Muscle layer of colon (tissue), 2 donors: ENCODE measurements around the gene ADCY9.

Experiments
- H3K27ac ChIP-seq: one replicate; pipeline ENCODE4 v1.7.0; 2013; ENCODE audit warnings: low read depth, mild to moderate bottlenecking, low read length, moderate library complexity
- H3K27me3 ChIP-seq, 2 donors: one replicate each; pipeline ENCODE4 v1.7.0; 2013; ENCODE audit warnings: low read length in 2 of 2, mild to moderate bottlenecking in 2 of 2; ENCODE audit not compliant: insufficient read depth in 2 of 2, control insufficient read depth in 1 of 2
- H3K36me3 ChIP-seq: one replicate; pipeline ENCODE4 v1.7.0; 2013; ENCODE audit warnings: mild to moderate bottlenecking, low read length; ENCODE audit not compliant: insufficient read depth
- H3K4me1 ChIP-seq: one replicate; pipeline ENCODE4 v1.7.0; 2013; ENCODE audit warnings: mild to moderate bottlenecking, low read length; ENCODE audit not compliant: insufficient read depth
- H3K4me3 ChIP-seq, 2 donors: one replicate each; pipeline ENCODE4 v1.7.0; 2013; ENCODE audit warnings: low read length in 2 of 2, low read depth in 1 of 2, mild to moderate bottlenecking in 1 of 2, moderate library complexity in 1 of 2
- H3K9ac ChIP-seq: one replicate; pipeline ENCODE4 v1.7.0; 2013; ENCODE audit warnings: low read length
- H3K9me3 ChIP-seq: one replicate; pipeline ENCODE4 v1.7.0; 2013; ENCODE audit warnings: mild to moderate bottlenecking, low read length
- donor health status: abdominal sarcoma.
- donor health status: Adenocarcinoma of cecum.

The ADCY9 gene

GRCh38 chr16:4105848-4106247 is 10.4 kb downstream of the ADCY9 start:
- Histone ChIP-seq H3K27ac (no peak overlapping the region), H3K9ac (no peak overlapping the region), H3K36me3 (no peaks in the 10 kb centered on the region), H3K27me3 (no peaks in the 10 kb centered on the region), H3K4me3 (no peak overlapping the region), H3K9me3 (no peaks in the 10 kb centered on the region), H3K4me1 (no peaks in the 10 kb centered on the region)

- H3K4me1 ChIP-seq, result no peaks in the 10 kb centered on the region
- H3K9me3 ChIP-seq, result no peaks in the 10 kb centered on the region
- no peaks in the 10 kb centered on the region for H3K27me3 ChIP-seq
- no peak overlapping the region for H3K9ac ChIP-seq
- no peaks in the 10 kb centered on the region for H3K36me3 ChIP-seq
- no peak overlapping the region for H3K27ac ChIP-seq
- no peak overlapping the region for H3K4me3 ChIP-seq
These were observed 12.5 kb downstream of the ADCY9 start for GRCh38 chr16:4103745-4104144.

GRCh38 chr16:4101421-4102219 is 14.6 kb downstream of the ADCY9 start:
- no peaks in the 10 kb centered on the region for H3K9me3 ChIP-seq
- H3K27me3 ChIP-seq, result no peaks in the 10 kb centered on the region
- H3K36me3 ChIP-seq, result no peaks in the 10 kb centered on the region
- no peaks in the 10 kb centered on the region for H3K4me1 ChIP-seq
- no peak overlapping the region for H3K27ac ChIP-seq
- H3K9ac ChIP-seq, result no peak overlapping the region
- no peak overlapping the region for H3K4me3 ChIP-seq

GRCh38 chr16:4098501-4098900 is 17.7 kb downstream of the ADCY9 start:
- no peaks in the 10 kb centered on the region for H3K36me3 ChIP-seq
- no peak overlapping the region for H3K27ac ChIP-seq
- H3K9me3 ChIP-seq, result no peaks in the 10 kb centered on the region
- peaks cover 13% of the 10 kb centered on the region for H3K4me1 ChIP-seq
- H3K4me3 ChIP-seq, result no peak overlapping the region
- H3K27me3 ChIP-seq, result no peaks in the 10 kb centered on the region
- no peak overlapping the region for H3K9ac ChIP-seq

- Histone ChIP-seq H3K9me3 (no peaks in the 10 kb centered on the region), H3K4me1 (peaks cover 16% of the 10 kb centered on the region), H3K27ac (no peak overlapping the region)
These were observed 18.4 kb downstream of the ADCY9 start for GRCh38 chr16:4097826-4098240.

GRCh38 chr16:4096509-4096908 is 19.7 kb downstream of the ADCY9 start:
- Histone ChIP-seq H3K27me3 (no peaks in the 10 kb centered on the region), H3K9ac (no peak overlapping the region), H3K4me3 (no peak overlapping the region), H3K9me3 (no peaks in the 10 kb centered on the region), H3K4me1 (peaks cover 16% of the 10 kb centered on the region), H3K36me3 (no peaks in the 10 kb centered on the region), H3K27ac (no peak overlapping the region)

More at GRCh38 chr16:4097826-4098240, 18.4 kb downstream of the ADCY9 start:
- H3K4me3 ChIP-seq, result no peak overlapping the region
- no peaks in the 10 kb centered on the region for H3K36me3 ChIP-seq
- H3K9ac ChIP-seq, result no peak overlapping the region
- H3K27me3 ChIP-seq, result no peaks in the 10 kb centered on the region

- no peak overlapping the region for H3K4me3 ChIP-seq
- H3K9ac ChIP-seq, result no peak overlapping the region
- H3K9me3 ChIP-seq, result no peaks in the 10 kb centered on the region
- peaks cover 29% of the 10 kb centered on the region for H3K4me1 ChIP-seq
- no peaks in the 10 kb centered on the region for H3K27me3 ChIP-seq
- no peak overlapping the region for H3K27ac ChIP-seq
- H3K36me3 ChIP-seq, result no peaks in the 10 kb centered on the region
These were observed 22.0 kb downstream of the ADCY9 start for GRCh38 chr16:4094127-4094773.

- Histone ChIP-seq H3K27ac (no peak overlapping the region), H3K4me1 (peaks cover 29% of the 10 kb centered on the region)
These were observed 22.6 kb downstream of the ADCY9 start for GRCh38 chr16:4093495-4094126.

GRCh38 chr16:4092547-4093265 is 23.5 kb downstream of the ADCY9 start:
- Histone ChIP-seq H3K9me3 (no peaks in the 10 kb centered on the region), H3K27me3 (no peaks in the 10 kb centered on the region), H3K4me1 (peaks cover 29% of the 10 kb centered on the region), H3K4me3 (no peak overlapping the region), H3K27ac (no peak overlapping the region), H3K9ac (no peak overlapping the region), H3K36me3 (no peaks in the 10 kb centered on the region)

More at GRCh38 chr16:4093495-4094126, 22.6 kb downstream of the ADCY9 start:
- no peaks in the 10 kb centered on the region for H3K27me3 ChIP-seq
- H3K9ac ChIP-seq, result no peak overlapping the region
- no peaks in the 10 kb centered on the region for H3K36me3 ChIP-seq
- H3K4me3 ChIP-seq, result no peak overlapping the region
- no peaks in the 10 kb centered on the region for H3K9me3 ChIP-seq

GRCh38 chr16:4091240-4092012 is 24.8 kb downstream of the ADCY9 start:
- Histone ChIP-seq H3K27ac (no peak overlapping the region), H3K27me3 (no peaks in the 10 kb centered on the region), H3K4me1 (peaks cover 27% of the 10 kb centered on the region), H3K4me3 (no peak overlapping the region), H3K36me3 (no peaks in the 10 kb centered on the region), H3K9me3 (no peaks in the 10 kb centered on the region), H3K9ac (no peak overlapping the region)
